AG09309 (cell line): ENCODE data around the gene RARRES1.

Source experiments
- DNase-seq: peaks from one replicate; pipeline ENCODE4 v3.0.0-alpha.2; 2010; ENCODE audit warnings: low read depth
- H3K4me3 ChIP-seq: 2 replicates; pipeline ENCODE4 v1.5.1; 2011; ENCODE audit warnings: mild to moderate bottlenecking, low read depth, low read length, moderate library complexity; ENCODE audit not compliant: control insufficient read depth
- CTCF ChIP-seq: IDR thresholded peaks from 2 replicates; pipeline ENCODE4 v1.5.1; 2011; ENCODE audit warnings: mild to moderate bottlenecking, low read depth, low read length, inconsistent platforms; ENCODE audit not compliant: insufficient read depth, control insufficient read depth; ENCODE audit errors: missing control alignments

The RARRES1 gene

DNA sequence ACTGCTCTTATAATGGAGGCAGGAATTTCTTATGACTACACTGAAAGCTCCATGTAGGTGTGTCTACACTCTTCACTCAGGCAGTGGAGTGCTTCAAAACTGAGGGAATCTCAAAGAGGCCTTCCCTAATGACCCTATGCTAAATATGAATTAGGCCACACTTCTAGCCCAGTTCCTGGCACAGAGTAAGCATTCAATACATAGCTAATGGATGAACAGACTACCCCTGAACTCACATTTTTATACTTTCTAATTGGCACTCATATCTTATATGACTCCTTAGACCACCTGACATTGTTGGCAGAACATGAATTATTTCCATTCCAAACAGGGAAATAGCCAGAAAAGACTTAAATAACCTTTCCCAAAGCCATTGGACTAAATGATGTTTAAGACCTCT, 3.4 kb downstream of the RARRES1 start:
- DNase-seq, result no peak
- no peak overlapping the region for H3K4me3 ChIP-seq
- no peak for TF ChIP-seq CTCF

GRCh38 chr3:158728061-158728377, 4.2 kb downstream of the RARRES1 start:
- TF ChIP-seq CTCF, result no peak
- DNase-seq, result no peak
- no peak overlapping the region for H3K4me3 ChIP-seq

DNA sequence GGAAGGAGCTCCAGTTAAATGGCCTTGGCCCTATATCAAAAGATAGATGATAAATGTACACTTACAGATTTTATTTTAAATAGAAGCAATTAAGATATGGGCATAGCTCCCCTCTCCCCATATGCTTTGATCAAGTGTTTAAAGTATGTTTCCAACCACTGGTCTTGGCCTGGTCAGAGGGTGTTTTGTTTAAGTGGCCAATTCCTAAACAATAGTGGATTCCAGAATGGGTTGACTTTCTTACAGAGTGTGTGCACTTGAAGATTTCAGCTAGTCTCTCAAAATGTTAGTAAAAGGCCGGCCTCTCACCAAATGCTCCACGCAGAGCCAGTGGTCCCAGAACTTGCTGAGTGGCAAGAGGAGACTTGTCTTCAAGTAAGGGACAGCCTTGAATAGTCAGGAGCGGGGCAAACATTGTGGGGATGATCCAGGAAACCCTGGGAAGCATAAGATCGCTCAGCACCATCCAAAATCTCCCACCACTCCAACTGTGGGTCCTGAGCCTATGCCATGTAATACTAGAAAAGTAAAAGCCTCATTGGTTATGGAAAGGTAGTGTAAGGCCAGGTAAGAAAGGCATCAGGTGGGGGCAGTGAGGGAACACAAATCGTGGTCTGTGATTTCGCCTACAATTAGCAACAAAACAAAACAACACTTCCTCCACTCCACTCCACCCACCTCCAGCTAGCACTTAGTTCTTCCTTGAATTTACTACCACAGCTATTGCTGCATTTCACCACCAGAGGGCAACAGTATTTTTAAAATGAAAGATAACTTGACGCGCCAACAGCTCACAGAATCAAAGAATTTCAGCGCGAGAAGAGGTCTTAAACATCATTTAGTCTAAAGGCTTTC, 4.8 kb downstream of the RARRES1 start:
- peak; percentile 72 for TF ChIP-seq CTCF
- no peak for DNase-seq
- no peak overlapping the region for H3K4me3 ChIP-seq

- DNase-seq, result peak; percentile 97
- no peak overlapping the region for H3K4me3 ChIP-seq
- TF ChIP-seq CTCF, result no peak
These were observed 6.8 kb downstream of the RARRES1 start for GRCh38 chr3:158725348-158726011.

DNA sequence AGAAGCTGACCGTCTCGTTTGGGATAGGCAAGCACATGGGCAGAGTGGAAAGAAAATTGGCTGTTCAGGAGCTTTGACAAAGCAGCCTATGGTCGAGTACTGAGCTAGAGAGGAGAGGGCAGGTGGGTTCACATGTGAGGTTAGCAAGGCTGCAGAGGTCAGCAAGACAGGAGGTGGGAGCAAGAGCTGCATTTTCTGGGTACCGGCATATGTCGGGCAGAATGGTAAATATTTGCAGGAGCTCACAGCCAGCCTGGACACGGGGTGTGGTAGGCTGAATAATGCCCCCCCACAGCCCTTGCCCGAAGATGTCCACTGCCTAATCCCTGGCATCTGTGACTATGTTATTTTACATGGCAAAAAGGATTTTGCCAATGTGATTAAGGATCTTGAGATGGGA, 8.3 kb downstream of the RARRES1 start:
- H3K4me3 ChIP-seq, result no peak overlapping the region
- no peak for TF ChIP-seq CTCF
- DNase-seq, result no peak

DNA sequence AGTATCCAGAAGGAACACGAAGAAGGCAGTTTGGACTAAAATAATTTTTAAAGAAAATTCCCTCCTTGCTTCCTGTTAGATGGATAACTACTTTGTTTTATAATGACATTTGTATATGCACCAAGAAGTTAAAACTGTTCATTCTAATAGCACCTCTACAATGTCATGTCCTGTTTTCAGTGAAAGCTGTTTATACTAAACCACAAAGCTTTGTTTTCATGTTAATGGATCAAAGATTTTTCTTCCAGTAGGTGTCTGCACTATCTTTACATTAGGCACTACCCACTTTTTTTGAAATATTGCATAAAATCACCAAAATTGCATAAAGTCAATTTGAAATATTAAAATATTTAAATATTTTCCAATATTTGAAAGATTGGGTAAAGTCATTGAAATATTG, 10.1 kb downstream of the RARRES1 start:
- H3K4me3 ChIP-seq, result no peak overlapping the region
- TF ChIP-seq CTCF, result no peak
- no peak for DNase-seq
